RWPE2 (cell line): Measurements from ENCODE around the gene GABARAPL1.

Source experiments
- ATAC-seq: fragments of 200-7000 bp; cut with Tn5 transposase; 3 replicates; pipeline ENCODE4 v1.9.1; 2021; ENCODE audit warnings: low read depth
- DNase-seq: peaks from one replicate; pipeline ENCODE4 v3.0.0-alpha.2; 2020; ENCODE audit warnings: low spot score
- H3K27ac ChIP-seq: fragments of 450-650 bp; 2 replicates; pipeline ENCODE4 v1.5.1; 2017; ENCODE audit warnings: mild to moderate bottlenecking; ENCODE audit not compliant: poor library complexity, severe bottlenecking
- H3K27me3 ChIP-seq: fragments of 250-450 bp; sonication (Bioruptor Pico); 2 replicates; pipeline ENCODE4 v1.5.1; 2021; ENCODE audit warnings: mild to moderate bottlenecking, moderate library complexity; ENCODE audit not compliant: insufficient read depth, poor library complexity, severe bottlenecking
- H3K36me3 ChIP-seq: fragments of 250-450 bp; sonication (Bioruptor Pico); 2 replicates; pipeline ENCODE4 v1.5.1; 2020; ENCODE audit warnings: low read depth, mild to moderate bottlenecking, moderate library complexity
- H3K4me1 ChIP-seq: fragments of 250-450 bp; sonication (Bioruptor Pico); 2 replicates; pipeline ENCODE4 v1.5.1; 2021; ENCODE audit warnings: mild to moderate bottlenecking, moderate library complexity; ENCODE audit not compliant: insufficient read depth, poor library complexity, severe bottlenecking
- H3K4me3 ChIP-seq: fragments of 250-450 bp; sonication (Bioruptor Pico); 2 replicates; pipeline ENCODE4 v1.5.1; 2021; ENCODE audit warnings: mild to moderate bottlenecking, moderate library complexity; ENCODE audit not compliant: severe bottlenecking
- H3K9me3 ChIP-seq: fragments of 250-450 bp; sonication (Bioruptor Pico); 2 replicates; pipeline ENCODE4 v1.5.1; 2021; ENCODE audit warnings: mild to moderate bottlenecking, moderate library complexity; ENCODE audit not compliant: severe bottlenecking
- CTCF ChIP-seq: fragments of 450-650 bp; IDR thresholded peaks from one replicate; pipeline ENCODE4 v1.5.1; 2017; ENCODE audit warnings: mild to moderate bottlenecking, moderate library complexity; ENCODE audit not compliant: poor library complexity, severe bottlenecking

GABARAPL1 gene

GRCh38 chr12:10241727-10242126 lies 29.1 kb downstream of the GABARAPL1 start:
- ATAC-seq, result no peak
- Histone ChIP-seq H3K27me3 (no peaks in the 10 kb centered on the region), H3K27ac (no peak overlapping the region), H3K4me3 (no peak overlapping the region), H3K4me1 (no peaks in the 10 kb centered on the region), H3K9me3 (no peaks in the 10 kb centered on the region), H3K36me3 (no peaks in the 10 kb centered on the region)
- TF ChIP-seq CTCF, result no peak
- DNase-seq, result no peak

GRCh38 chr12:10242539-10242938 lies 29.9 kb downstream of the GABARAPL1 start:
- H3K9me3 ChIP-seq, result no peaks in the 10 kb centered on the region
- DNase-seq, result no peak
- TF ChIP-seq CTCF, result no peak
- H3K4me1 ChIP-seq, result no peaks in the 10 kb centered on the region
- H3K27me3 ChIP-seq, result no peaks in the 10 kb centered on the region
- H3K27ac ChIP-seq, result no peak overlapping the region
- no peak overlapping the region for H3K4me3 ChIP-seq
- ATAC-seq, result no peak
- no peaks in the 10 kb centered on the region for H3K36me3 ChIP-seq

- no peaks in the 10 kb centered on the region for H3K4me1 ChIP-seq
- no peak overlapping the region for H3K4me3 ChIP-seq
- no peaks in the 10 kb centered on the region for H3K9me3 ChIP-seq
- ATAC-seq (no peak), DNase-seq (no peak)
- TF ChIP-seq CTCF, result no peak
- no peaks in the 10 kb centered on the region for H3K36me3 ChIP-seq
- no peak overlapping the region for H3K27ac ChIP-seq
- H3K27me3 ChIP-seq, result no peaks in the 10 kb centered on the region
These were observed 31.3 kb downstream of the GABARAPL1 start for GRCh38 chr12:10243818-10244520.

GRCh38 chr12:10247436-10248058 lies 34.9 kb downstream of the GABARAPL1 start:
- Histone ChIP-seq H3K27me3 (no peaks in the 10 kb centered on the region), H3K9me3 (no peaks in the 10 kb centered on the region), H3K4me1 (no peaks in the 10 kb centered on the region), H3K27ac (no peak overlapping the region), H3K4me3 (no peak overlapping the region), H3K36me3 (no peaks in the 10 kb centered on the region)
- TF ChIP-seq CTCF, result no peak
- no peak for DNase-seq
- ATAC-seq, result no peak
